ENCODE results near the gene CCR6.
A peak's percentile ranks its signal among the peaks of the same experiment; 100 is the strongest.
"Not testable (repeated sequence)": the region's sequence is repeated elsewhere in the genome, so short reads cannot be mapped to it uniquely, and the experiment has no call there.

The CCR6 gene

DNA sequence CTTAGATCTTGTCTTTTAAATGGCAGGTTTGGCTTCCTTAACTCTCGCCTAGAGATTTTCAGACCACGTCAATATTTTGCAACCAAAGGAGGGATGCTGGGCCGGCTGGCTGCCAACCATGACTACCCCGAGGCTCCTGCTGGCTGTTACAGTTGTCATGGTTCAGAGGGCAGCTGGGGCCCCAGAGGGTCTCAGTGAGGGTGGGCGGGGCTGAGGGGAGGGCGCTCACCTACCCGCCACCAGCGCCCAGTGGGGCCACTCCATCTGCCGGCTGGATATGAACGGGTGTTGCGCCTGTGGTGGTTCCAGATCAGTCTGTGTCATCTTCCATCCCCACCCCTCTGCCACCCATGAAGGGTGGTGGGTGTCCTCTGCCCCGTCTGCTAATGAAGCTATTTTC is 22.6 kb downstream of the CCR6 start:
- DNase-seq: no peak

DNA sequence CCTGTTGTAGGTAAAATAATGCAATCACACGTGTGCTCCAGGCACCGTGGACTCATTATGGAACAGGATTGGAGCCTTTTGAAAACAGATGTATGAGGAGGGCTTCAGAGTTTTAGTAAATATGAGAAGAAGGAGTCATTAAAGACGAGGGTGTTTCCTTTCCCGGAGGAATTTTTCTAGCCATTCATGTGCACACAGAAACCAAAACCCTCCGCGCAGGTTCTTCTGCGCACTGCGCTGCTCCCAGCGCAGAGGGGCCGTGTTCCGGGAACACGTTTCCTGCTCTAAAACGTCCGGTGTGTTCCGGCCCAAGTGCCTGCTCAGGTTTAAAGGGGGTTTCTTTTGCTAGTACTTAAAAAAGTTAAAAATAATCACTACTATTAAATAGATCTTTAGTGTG is 23.2 kb downstream of the CCR6 start:
- no peak for DNase-seq

DNA sequence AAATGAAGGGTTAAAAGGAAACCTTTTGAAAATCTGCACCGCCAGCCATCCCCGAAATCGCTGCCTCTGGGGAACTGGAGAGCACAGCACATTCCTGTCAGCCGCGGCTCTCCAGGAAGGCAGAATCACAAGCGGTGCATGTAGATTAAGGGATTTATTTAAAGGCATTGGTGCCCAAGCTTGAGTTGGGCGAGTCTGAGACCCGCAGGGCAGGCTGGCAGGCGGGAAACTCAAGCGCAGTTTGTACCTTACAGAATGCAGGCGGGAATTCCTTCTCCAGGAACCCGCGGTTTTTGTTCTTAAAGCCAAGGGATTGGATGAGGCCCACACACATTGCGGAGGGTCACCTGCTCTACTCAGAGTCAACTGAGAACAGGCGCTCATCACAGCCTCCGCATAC is 24.1 kb downstream of the CCR6 start:
- no peak for DNase-seq

GRCh38 chr6:167148021-167148420 is 25.1 kb downstream of the CCR6 start:
- DNase-seq: no peak

GRCh38 chr6:167148997-167149396 is 26.1 kb downstream of the CCR6 start:
- DNase-seq: no peak

GRCh38 chr6:167150941-167151549 is 28.1 kb downstream of the CCR6 start:
- DNase-seq: no peak

GRCh38 chr6:167151648-167152047 is 28.8 kb downstream of the CCR6 start:
- DNase-seq: peak in 1 of 3 experiments; percentile 56

DNA sequence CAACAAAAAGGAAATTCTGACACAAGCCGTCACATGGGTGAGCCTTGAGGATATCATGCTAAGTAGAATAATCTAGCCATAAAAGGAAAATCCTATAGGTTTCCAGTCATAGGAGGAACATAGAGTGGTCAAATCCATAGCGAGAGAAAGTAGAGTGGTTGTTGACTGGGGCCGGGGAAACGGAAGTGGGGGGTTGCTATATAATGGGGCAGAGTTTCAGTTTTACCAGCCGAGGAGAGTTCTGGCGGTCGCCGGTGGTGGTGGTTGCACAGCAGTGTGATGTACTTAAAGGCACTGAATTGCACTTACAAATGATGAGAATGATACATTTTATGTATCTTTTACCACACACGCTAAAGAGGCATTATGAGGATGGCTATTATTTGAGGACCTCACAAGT is 30.0 kb downstream of the CCR6 start:
- no peak for DNase-seq

DNA sequence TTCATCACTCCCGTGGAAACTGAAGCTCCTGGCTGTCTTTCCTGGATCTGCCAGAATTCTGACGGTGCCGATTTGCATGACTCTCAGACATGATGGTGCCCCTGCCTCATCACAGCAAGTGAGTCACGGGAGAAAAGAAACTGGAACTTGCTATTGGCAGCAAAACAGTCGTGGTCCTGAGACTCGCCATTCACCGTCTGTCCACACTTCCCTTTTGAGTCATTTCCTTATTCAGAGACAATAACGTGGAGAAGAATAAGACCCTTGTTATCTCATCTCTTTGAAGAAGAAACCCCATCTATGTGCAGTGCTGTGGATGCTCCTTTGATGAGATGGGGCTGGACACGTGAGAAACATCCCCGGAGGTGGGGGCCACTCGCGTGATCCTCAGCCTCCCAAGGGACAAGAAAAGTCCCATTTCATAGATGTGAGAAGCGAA is 30.6 kb downstream of the CCR6 start:
- no peak for DNase-seq

DNA sequence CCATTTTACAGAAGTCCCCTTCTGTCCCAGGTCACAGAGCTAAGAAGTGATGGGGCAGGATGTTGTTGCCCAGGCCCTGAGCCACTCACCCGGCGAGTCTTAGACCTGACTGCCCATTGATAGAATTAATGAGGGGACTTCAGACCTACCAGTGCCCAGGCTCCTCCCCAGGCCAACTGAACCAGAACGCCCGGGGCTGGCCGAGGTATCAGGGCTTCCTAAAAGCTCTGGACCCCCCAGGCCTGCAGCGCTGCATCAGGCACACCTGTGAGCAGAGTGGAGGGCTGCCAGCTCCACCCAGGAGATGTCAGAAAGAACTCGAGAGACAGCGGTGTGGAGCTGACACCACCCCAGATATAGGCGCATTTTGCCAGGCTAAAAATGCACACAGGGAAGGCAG is 31.4 kb downstream of the CCR6 start:
- no peak for DNase-seq

DNA sequence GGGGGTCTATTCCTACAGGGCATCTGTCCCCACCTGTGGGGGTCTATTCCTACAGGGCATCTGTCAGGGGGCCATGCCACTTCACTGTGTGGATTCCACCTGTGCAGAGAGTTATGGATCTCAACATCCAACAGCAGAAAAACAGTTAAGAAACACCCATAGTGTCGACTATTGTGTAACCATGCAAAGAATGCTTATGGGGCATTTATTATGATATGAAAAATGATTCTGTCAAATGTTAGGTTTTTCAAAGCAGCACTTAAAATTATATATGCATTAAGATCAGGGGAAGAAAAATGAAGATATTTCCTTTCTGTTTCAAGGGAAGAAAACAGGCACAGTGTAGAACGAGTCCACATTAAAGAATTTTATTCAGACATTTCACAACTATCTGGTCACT is 32.0 kb downstream of the CCR6 start:
- DNase-seq: no peak

- no peak for DNase-seq
Measured at GRCh38 chr6:167157414-167157813, 34.5 kb downstream of the CCR6 start.

DNA sequence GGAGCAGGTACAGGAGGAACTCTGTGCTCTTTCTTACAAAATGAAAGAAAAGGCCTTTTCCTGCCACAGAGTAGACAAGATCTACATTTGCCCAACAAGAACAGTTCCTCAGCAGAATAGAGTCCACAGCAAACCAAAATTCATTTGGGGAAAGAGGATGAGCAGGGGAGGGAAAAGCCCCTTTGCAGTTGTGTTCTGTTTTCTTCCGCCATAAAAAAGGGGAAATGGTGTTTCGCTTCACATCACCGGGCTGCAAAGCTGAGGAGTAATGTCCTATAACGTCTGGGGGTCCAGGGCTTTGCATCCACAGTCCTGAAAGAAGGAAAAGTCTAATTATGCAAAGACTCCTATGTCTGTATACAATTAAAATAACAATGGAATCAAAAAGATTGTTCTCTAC is 35.0 kb downstream of the CCR6 start, which contains the start of gene GPR31:
Gene GPR31 (minus strand): TSS at position 118 of the 400 bp plus-strand sequence. CDS start 149 bp downstream, outside the sequence.
- DNase-seq: no peak

DNA sequence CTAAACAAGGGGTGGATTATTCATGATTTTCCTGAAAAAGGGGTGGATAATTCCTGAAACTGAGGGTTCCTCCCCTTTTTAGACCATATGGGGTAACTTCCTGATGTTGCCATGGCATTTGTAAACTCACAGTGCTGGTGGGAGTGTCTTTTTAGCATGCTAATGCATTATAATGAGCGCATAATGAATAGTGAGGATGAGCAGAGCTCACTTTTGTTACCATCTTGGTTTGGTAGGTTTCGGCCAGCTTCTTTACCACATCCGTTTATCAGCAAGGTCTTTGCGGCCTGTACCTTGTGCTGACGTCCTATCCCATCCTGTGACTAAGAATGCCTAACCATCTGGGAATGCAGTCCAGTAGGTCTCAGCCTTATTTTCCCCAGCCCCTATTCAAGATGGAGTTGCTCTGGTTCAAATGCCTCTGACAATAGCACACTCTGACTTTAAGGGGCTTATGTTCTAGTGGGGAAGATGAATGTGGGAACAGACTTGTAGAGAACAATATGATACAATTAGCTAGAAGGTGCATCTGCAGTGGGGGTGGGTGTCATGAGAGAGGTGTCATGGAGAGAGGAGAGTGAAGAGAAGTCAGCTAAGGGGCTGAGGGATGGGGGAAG is 39.1 kb downstream of the CCR6 start:
- no peak for DNase-seq

DNA sequence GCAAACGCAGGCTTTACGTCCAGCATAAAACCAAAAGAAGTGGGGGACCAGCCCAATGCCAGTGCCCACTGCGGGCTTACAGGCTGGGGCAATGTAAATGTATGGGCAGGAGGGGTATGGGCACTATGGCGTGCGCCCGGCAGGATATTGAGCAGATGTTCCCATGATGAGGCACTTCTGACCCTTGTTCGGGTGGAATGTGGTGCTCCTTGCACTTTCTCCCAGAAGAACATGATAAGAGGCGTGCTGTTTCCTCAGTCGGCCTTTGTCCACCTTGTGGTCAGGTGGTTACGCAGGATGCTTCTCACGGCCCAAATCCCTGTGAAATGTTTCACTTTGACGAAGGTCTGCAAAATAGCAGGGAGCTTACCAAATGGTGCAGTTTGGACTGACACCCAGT is 39.7 kb downstream of the CCR6 start:
- DNase-seq: no peak

- no peak for DNase-seq
Measured at GRCh38 chr6:167163476-167164011, 40.6 kb downstream of the CCR6 start.

DNA sequence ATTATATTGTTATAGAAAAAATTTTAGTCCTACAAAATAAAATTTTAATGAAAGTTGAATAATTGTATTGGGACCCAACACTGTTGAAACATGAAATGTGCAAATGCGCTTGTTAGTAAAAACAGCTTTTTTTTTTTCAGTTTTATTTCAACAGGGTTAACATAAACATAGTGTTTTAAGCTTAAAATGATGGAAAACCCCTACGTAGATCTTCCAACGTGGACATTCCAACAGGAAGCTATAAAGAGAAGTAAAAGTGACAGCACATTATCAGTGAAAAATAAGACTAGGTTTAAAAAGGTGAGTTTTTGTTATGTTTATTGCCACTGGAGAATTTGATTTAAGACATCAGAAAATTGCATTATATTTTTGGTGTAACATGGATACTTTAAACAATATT is 41.4 kb downstream of the CCR6 start:
- DNase-seq: no peak

GRCh38 chr6:167165858-167166471 is 43.1 kb downstream of the CCR6 start:
- no peak for DNase-seq

DNA sequence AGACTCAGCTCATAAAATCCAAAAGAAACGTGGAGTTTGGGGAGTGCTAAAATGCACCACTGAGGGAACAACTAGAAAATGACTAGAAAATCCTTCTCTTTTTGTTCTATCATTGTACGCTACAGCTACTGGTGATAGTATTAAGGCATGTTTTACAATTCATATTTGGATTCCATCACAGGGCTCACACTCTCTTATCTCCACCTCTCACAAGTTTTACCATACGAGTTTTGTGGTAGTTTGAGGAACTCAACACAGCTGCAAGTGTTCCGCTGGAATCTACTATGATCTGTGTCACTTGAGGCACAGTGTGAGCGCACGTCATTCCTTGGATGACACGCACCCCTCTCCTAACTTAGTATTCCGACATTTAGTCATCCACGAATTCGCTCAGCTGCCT is 44.8 kb downstream of the CCR6 start:
- DNase-seq: not testable (repeated sequence)

DNA sequence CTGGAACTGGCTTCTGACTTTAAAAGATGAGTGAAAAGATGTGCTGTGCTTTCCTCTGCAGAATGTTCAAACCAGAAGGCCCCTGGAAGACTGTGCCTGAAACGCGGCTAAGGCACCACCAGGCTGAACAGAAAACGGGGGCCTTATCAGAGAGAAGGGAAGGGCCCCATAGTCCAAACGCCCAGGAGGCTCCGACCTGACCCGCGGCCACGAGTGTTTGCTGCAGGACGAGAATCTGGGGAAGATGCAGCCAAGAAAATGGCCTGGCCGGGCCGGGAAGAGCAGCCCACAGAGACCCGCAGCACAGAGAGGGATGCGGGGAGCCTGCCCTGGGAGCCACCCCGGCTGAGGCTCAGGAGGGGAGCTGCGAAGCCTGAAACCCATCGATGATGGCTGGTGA is 45.4 kb downstream of the CCR6 start:
- not testable (repeated sequence) for DNase-seq

- not testable (repeated sequence) for DNase-seq
Measured at GRCh38 chr6:167169867-167170266, 47.0 kb downstream of the CCR6 start.

GRCh38 chr6:167171300-167171699 is 48.4 kb downstream of the CCR6 start:
- not testable (repeated sequence) for DNase-seq

DNA sequence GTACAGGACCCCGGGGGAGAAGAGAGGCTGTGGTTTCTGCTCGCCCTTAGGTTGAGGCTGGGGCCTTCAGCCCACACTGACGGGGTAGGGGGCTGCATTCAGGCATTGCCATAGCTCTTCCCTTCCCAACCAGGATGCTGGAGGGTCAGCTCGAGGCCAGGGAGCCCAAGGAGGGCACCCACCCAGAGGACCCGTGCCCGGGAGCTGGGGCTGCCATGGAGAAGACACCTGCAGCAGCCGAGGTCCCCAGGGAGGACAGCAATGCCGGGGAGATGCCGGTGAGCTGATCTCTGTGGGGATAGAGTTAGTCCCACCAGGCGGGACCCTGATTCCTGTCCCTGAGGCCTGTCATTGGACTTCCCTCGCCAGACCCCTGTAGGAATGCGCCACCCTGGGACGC is 49.1 kb downstream of the CCR6 start:
- not testable (repeated sequence) for DNase-seq

GRCh38 chr6:167177271-167177670 is 54.4 kb downstream of the CCR6 start:
- DNase-seq: not testable (repeated sequence)
